Kidney (tissue), 14 donors: ENCODE data around the gene PEF1. TPM values are rescaled to one million over a fixed set of nuclear protein-coding genes. Genes with fewer than 3 reads are reported as not detected.
A peak's percentile ranks its signal among the peaks of the same experiment; 100 is the strongest.

Experiments used
- DNase-seq, 5 donors: peaks; one replicate each; pipeline ENCODE4 v3.0.0-alpha.2; 2013 to 2020
- FAIRE-seq: peaks from 2 replicates; lab custom pipeline; 2012; peaks lifted over from hg19 to GRCh38; lab: Jason Lieb, UNC
- H3K27ac ChIP-seq, 2 donors: one replicate each; pipeline ENCODE4 v1.7.0; 2013; ENCODE audit warnings: low read depth in 2 of 2, low read length in 2 of 2, inconsistent platforms in 1 of 2
- H3K27me3 ChIP-seq: one replicate; pipeline ENCODE4 v1.7.1; 2013; ENCODE audit warnings: low read length, inconsistent platforms; ENCODE audit not compliant: control insufficient read depth, insufficient read depth
- H3K36me3 ChIP-seq, 3 donors: one replicate each; pipeline versions ENCODE4 v1.7.0 to v1.7.1; 2013; ENCODE audit warnings: low read length in 3 of 3, control low read depth in 1 of 3, inconsistent platforms in 1 of 3; ENCODE audit not compliant: insufficient read depth in 3 of 3, control insufficient read depth in 2 of 3
- H3K4me1 ChIP-seq, 3 donors: one replicate each; pipeline versions ENCODE4 v1.7.0 to v1.7.1; 2013; ENCODE audit warnings: low read length in 3 of 3, inconsistent platforms in 1 of 3, low read depth in 1 of 3; ENCODE audit not compliant: control insufficient read depth in 2 of 3, insufficient read depth in 2 of 3
- H3K4me3 ChIP-seq, 3 donors: one replicate each; pipeline versions ENCODE4 v1.7.0 to v1.8.1; 2013; ENCODE audit warnings: low read length in 3 of 3, control low read depth in 1 of 3, inconsistent platforms in 1 of 3
- H3K9ac ChIP-seq, 3 donors: one replicate each; pipeline versions ENCODE4 v1.7.0 to v1.7.1; 2013; ENCODE audit warnings: low read length in 3 of 3, control low read depth in 1 of 3, inconsistent platforms in 1 of 3
- H3K9me3 ChIP-seq, 3 donors: one replicate each; pipeline versions ENCODE4 v1.7.0 to v1.7.1; 2013; ENCODE audit warnings: low read length in 3 of 3, control low read depth in 1 of 3, inconsistent platforms in 1 of 3; ENCODE audit not compliant: control insufficient read depth in 2 of 3, insufficient read depth in 1 of 3
- CTCF ChIP-seq: IDR thresholded peaks from 3 replicates; pipeline ENCODE4 v1.5.1; 2012; ENCODE audit warnings: mild to moderate bottlenecking, moderate library complexity, borderline replicate concordance; ENCODE audit not compliant: insufficient read depth; ENCODE audit errors: extremely low read depth
- intact Hi-C: fragments of 100-400 bp; cut with DNase I; formaldehyde crosslinking; loops from one replicate; pipeline ENCODE4 v1.11.1; 2022
- polyA plus RNA-seq: library from polyadenylated mRNA; stranded (reverse); fragments of 350-450 nt; fragmentation: Illumina TruSeq; extraction: RNeasy Lipid Tissue Mini Kit (QIAGEN cat#74804); gene quantifications from one replicate; pipeline ENCODE4 v1.2.3, GENCODE V29; 2014; ENCODE audit warnings: low read depth, low replicate concordance; ENCODE audit not compliant: insufficient read depth
- total RNA-seq: library from RNA; stranded (reverse); fragmentation: NEBNext Ultra II Directional; extraction: Animal tissue kit (Norgen Biotek cat#: 25700); gene quantifications from one replicate; pipeline ENCODE4 v1.2.1, GENCODE V29; 2021
- donor health status: control.
- donor health status: control.
- donor health status: control.
- donor health status: control.
- donor health status: control.
- donor health status: DM: yes; HTN: yes; CAD: no.
- donor health status: Normal renal cell carcinoma (clear cell type).

Gene PEF1
- total and polyA plus RNA-seq, 2 donors from 2014 or later = 69.0 to 120 TPM

- Histone ChIP-seq H3K36me3 (no peaks in the 10 kb centered on the region), H3K9ac (no peak overlapping the region), H3K27me3 (no peaks in the 10 kb centered on the region), H3K4me3 (no peak overlapping the region), H3K4me1 (peaks cover 6 to 15% (median 9%) of the 10 kb centered on the region in 3 donors), H3K9me3 (no peaks in the 10 kb centered on the region), H3K27ac (no peak overlapping the region)
- FAIRE-seq (no peak), DNase-seq (no peak)
- intact Hi-C loops = no loop called here
- TF ChIP-seq CTCF = no peak
Measured at GRCh38 chr1:31647106-31647505, 2.4 kb upstream of the PEF1 start.

GRCh38 chr1:31646259-31646960 is 1.7 kb upstream of the PEF1 start:
- no peak overlapping the region for H3K27ac ChIP-seq
- H3K4me1 ChIP-seq = peaks cover 6 to 15% (median 9%) of the 10 kb centered on the region in 3 donors
- no peaks in the 10 kb centered on the region for H3K36me3 ChIP-seq
- TF ChIP-seq CTCF = no peak
- H3K9ac ChIP-seq = no peak overlapping the region
- FAIRE-seq = no peak
- no peak overlapping the region for H3K4me3 ChIP-seq
- DNase-seq = no peak
- no peaks in the 10 kb centered on the region for H3K9me3 ChIP-seq
- no peaks in the 10 kb centered on the region for H3K27me3 ChIP-seq
- intact Hi-C loops = no loop called here

- peak overlapping the region; percentile 75 to 95 (median 92) for H3K4me3 ChIP-seq
- intact Hi-C loops = no loop called here
- H3K9me3 ChIP-seq = no peaks in the 10 kb centered on the region
- H3K27ac ChIP-seq = peak overlapping the region; percentile 93 to 99
- H3K4me1 ChIP-seq = peaks cover 6 to 15% (median 9%) of the 10 kb centered on the region in 3 donors
- H3K9ac ChIP-seq = peak overlapping the region; percentile 19 to 98 (median 90)
- no peaks in the 10 kb centered on the region for H3K36me3 ChIP-seq
- peak in 1 of 5 donors; percentile 96 for DNase-seq
- no peaks in the 10 kb centered on the region for H3K27me3 ChIP-seq
- no peak for FAIRE-seq
- no peak for TF ChIP-seq CTCF
Measured at GRCh38 chr1:31645274-31645568, 545 bp upstream of the PEF1 start.
